Measurements from ENCODE around the gene B3GNT7.

B3GNT7 gene

DNA sequence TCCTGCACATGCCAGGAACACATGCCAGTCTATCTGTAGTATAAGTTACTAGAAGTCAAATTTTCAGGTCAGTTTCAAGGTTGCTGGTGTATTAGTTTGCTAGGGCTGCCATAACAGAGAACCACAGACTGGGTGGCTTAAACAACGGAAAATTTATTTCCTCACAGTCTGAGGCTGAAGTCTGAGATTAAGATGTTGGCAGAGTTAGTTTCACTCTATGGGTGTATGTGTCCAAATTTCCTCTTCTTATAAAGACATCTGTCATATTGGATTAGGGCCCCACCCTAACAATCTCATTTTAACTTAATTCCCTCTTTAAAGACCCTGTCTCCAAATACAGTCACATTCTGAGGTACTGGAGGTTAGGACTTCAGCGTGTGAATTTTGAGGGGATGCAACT, 26.5 kb downstream of the B3GNT7 start:
- TF ChIP-seq, protein P1, sequence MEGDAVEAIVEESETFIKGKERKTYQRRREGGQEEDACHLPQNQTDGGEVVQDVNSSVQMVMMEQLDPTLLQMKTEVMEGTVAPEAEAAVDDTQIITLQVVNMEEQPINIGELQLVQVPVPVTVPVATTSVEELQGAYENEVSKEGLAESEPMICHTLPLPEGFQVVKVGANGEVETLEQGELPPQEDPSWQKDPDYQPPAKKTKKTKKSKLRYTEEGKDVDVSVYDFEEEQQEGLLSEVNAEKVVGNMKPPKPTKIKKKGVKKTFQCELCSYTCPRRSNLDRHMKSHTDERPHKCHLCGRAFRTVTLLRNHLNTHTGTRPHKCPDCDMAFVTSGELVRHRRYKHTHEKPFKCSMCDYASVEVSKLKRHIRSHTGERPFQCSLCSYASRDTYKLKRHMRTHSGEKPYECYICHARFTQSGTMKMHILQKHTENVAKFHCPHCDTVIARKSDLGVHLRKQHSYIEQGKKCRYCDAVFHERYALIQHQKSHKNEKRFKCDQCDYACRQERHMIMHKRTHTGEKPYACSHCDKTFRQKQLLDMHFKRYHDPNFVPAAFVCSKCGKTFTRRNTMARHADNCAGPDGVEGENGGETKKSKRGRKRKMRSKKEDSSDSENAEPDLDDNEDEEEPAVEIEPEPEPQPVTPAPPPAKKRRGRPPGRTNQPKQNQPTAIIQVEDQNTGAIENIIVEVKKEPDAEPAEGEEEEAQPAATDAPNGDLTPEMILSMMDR (IDR thresholded peaks at IDR 0.05; ENCODE audit: insufficient read depth, low read length) = no peak
- TF ChIP-seq SPI1 (IDR thresholded peaks at IDR 0.05; ENCODE audit: borderline replicate concordance, low read depth) (no peak), GABPA (IDR thresholded peaks at IDR 0.05; ENCODE audit: low read depth) (no peak), POLR2AphosphoS5 (IDR thresholded peaks at IDR 0.05; ENCODE audit: low read depth) (no peak), REST (IDR thresholded peaks at IDR 0.05; ENCODE audit: insufficient replicate concordance, low read depth) (no peak)
- Histone ChIP-seq H3K4me3 (replicated peaks; ENCODE audit: insufficient read depth, low read length) (no peak overlapping the region), H3K27me3 (ENCODE audit: insufficient read depth, poor library complexity, severe bottlenecking) (no peaks in the 10 kb centered on the region), H3K27ac (replicated peaks) (no peak overlapping the region)
- DNase-seq (ENCODE audit: low read depth in 1 of 2, low spot score in 1 of 2) = no peak

DNA sequence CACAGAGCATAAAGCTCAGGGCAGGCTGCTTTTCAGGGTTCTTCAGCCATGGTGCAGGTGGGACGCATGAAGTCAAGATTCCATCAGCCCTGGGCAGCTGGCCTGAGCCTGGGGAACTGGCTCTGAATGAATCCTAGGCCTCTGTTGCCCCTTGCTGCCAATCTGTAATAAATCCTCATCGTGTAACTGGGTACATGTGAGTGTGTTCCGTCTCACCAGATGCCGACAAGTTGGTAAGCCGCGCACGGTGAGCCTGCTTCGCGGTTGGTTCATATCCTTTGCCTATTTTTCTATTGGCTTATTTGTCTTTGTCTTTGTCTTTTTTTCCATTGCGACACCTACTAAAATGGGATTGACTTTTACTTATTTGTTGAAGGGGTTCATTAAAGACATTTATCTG, 27.7 kb downstream of the B3GNT7 start:
- H3K4me3 ChIP-seq (replicated peaks; ENCODE audit: insufficient read depth, low read length) = no peak overlapping the region
- TF ChIP-seq, protein P1 (IDR thresholded peaks at IDR 0.05; ENCODE audit: insufficient read depth, low read length) = no peak
- TF ChIP-seq SPI1 (IDR thresholded peaks at IDR 0.05; ENCODE audit: borderline replicate concordance, low read depth) (no peak), POLR2AphosphoS5 (IDR thresholded peaks at IDR 0.05; ENCODE audit: low read depth) (no peak), GABPA (IDR thresholded peaks at IDR 0.05; ENCODE audit: low read depth) (no peak), REST (IDR thresholded peaks at IDR 0.05; ENCODE audit: insufficient replicate concordance, low read depth) (no peak)
- no peak for DNase-seq (ENCODE audit: low read depth in 1 of 2, low spot score in 1 of 2)
- H3K27me3 ChIP-seq (ENCODE audit: insufficient read depth, poor library complexity, severe bottlenecking) = no peaks in the 10 kb centered on the region
- no peak overlapping the region for H3K27ac ChIP-seq (replicated peaks)

DNA sequence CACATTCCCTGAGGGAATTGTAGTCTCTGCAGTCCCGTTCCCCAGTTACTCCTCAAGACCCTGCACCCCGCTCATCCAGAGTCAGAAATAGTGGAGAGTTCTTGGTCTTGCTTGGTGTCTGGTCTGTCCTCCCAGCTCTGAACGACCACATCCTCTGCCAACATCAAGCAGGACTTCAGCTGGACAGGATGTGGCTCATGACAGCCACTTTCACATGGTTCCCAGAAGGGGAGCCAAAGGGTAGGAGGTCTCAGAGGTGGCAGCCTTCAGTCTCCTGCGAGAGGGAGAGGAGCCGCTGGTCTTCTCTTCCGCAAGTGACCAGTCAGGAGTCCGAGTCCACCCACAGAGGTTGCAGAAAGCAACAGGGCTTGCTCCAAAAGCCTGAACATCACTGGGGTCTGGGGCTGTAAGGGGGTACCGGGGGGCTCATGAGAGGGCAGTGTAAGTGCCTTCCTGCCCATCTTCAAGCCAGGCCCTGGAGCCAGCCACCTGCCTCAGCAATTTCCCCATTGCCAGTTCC, 29.8 kb downstream of the B3GNT7 start:
- Histone ChIP-seq H3K27ac (replicated peaks) (no peak overlapping the region), H3K27me3 (ENCODE audit: insufficient read depth, poor library complexity, severe bottlenecking) (no peaks in the 10 kb centered on the region), H3K4me3 (replicated peaks; ENCODE audit: insufficient read depth, low read length) (no peak overlapping the region)
- TF ChIP-seq GABPA (IDR thresholded peaks at IDR 0.05; ENCODE audit: low read depth) = no peak
- no peak for TF ChIP-seq POLR2AphosphoS5 (IDR thresholded peaks at IDR 0.05; ENCODE audit: low read depth)
- TF ChIP-seq SPI1 (IDR thresholded peaks at IDR 0.05; ENCODE audit: borderline replicate concordance, low read depth) = no peak
- TF ChIP-seq, protein P1 (IDR thresholded peaks at IDR 0.05; ENCODE audit: insufficient read depth, low read length) = no peak
- no peak for TF ChIP-seq REST (IDR thresholded peaks at IDR 0.05; ENCODE audit: insufficient replicate concordance, low read depth)
- no peak for DNase-seq (ENCODE audit: low read depth in 1 of 2, low spot score in 1 of 2)
